Dermis microvascular lymphatic vessel endothelial cell (primary cell): ENCODE data around the gene PTGES2. TPM values are rescaled to one million over a fixed set of nuclear protein-coding genes. Genes with fewer than 3 reads are reported as not detected.

Source experiments
- DNase-seq, 2 donors: peaks; one replicate each; pipeline versions ENCODE4 v3.0.0 to v3.0.0-alpha.2; 2010; ENCODE audit warnings: low read depth in 2 of 2
- total RNA-seq: library from RNA; depleted of rRNA; stranded (reverse); fragments of >200 nt; gene quantifications from 2 replicates; pipeline ENCODE4 v1.2.1, GENCODE V29; 2014

PTGES2 gene
- total RNA-seq, 1 donor from 2014 or later = 67.3 TPM

DNA sequence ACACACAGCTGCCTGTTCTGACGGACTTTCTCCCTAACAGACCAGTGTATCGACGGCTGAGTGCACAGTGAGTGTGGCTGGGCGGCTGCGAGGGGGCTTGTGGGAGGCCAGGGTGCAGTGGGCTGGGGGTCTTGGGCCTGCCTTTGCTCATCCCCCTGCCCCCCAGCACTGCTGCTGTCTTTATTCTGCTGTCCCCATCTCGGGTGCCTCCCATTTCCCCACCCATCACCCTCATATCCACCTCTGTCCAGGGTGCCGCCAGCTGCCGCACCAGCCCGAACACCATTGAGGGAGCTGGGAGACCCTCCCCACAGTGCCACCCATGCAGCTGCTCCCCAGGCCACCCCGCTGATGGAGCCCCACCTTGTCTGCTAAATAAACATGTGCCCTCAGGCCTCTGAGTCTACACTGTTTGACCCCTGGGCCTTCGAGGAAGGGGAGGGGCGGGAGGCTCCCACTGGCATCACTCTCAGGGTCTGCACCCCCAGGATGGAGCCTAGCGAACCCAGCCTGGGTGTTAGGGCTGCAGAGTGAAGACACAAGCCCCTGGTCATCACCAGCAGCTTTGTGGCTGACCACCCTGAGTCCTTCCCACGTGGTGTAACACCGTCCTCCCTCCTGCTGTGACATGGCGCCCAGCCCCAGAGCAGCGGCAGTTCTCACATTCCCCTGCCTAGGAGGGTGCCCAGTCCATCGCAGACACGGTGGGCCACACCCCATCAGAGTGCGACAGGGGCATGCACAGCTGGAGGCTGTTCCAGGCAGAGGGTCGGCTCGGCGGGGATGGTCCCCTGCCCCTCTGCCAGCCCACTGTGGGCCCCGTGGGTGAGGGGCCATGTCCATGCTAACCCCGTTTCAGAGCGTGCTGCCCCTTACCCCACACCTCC is 25.8 kb upstream of the PTGES2 start:
- DNase-seq = no peak

DNA sequence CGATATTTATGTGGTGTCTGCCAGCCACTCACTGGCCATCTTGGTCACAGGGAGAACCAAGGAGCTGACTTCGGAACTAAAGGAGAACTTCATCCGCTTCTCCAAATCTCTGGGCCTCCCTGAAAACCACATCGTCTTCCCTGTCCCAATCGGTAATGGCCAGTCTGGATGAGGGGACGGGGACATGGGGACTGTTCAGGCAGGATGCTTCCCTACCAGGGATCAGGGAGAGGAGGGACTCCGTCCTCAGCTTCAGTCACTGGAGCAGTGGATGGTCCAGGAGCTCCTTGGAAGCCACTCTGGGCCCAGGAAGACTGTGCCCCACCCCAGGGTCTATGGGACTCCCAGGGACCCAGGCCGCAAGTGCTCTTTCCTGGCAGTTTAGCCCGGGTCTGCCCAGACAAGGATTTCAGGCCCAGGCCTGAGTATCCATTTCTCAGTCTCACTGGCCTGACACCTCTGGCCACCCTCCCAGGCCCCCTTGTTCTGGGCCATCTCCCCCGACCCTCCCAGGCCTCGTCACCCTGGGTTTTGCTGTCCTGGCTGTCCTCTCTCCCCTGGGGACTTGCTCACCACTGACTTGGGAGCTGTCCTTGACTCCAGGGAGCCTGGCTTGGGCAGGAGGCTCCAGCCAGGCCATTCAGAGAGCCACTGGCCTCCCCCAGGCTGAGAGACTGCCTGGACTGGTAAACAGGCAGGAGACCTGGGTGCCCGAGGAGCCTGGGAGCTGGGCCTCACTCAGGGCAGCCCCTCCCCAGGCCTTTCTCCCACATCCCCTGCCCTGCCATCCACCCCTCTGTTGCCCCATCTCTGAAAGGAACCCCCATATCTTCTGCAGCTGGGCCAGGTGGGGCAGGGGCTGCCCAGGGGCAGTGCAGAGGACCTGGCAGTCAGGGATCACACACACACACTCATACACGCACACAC is 24.9 kb upstream of the PTGES2 start:
- no peak for DNase-seq

DNA sequence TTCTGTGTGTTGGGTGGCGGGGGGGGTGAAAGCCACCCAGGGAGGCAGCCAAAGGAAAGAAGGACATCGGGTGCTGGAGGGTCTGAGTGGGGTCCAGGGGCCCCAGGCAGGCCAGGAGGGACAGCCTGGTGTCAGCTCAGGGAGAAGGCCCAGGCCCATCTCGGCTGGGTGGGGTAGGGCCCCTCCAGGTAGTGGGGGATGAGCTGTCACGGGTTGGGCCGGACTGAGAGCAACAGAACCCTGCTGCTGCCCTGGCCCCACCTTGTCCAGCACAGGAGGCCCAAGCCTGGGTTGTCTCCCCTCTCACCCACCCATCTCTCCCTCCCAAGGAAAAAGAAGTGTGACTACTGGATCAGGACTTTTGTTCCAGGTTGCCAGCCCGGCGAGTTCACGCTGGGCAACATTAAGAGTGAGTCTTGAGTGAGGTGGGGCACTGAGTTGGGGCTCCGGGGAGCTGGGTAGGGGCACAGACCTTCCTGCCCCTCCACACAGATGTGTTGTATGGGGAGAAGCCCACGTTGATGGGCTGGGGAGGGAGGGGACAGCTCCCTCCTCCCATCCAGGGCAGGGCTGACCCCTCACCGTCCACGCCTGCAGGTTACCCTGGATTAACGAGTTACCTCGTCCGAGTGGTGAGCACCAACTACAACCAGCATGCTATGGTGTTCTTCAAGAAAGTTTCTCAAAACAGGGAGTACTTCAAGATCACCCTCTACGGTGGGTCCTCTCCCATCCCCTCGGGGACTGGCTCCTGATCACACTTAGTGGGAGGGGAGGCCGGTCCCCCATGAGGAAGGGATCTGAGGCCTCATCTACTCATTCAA is 24.0 kb upstream of the PTGES2 start:
- no peak for DNase-seq

DNA sequence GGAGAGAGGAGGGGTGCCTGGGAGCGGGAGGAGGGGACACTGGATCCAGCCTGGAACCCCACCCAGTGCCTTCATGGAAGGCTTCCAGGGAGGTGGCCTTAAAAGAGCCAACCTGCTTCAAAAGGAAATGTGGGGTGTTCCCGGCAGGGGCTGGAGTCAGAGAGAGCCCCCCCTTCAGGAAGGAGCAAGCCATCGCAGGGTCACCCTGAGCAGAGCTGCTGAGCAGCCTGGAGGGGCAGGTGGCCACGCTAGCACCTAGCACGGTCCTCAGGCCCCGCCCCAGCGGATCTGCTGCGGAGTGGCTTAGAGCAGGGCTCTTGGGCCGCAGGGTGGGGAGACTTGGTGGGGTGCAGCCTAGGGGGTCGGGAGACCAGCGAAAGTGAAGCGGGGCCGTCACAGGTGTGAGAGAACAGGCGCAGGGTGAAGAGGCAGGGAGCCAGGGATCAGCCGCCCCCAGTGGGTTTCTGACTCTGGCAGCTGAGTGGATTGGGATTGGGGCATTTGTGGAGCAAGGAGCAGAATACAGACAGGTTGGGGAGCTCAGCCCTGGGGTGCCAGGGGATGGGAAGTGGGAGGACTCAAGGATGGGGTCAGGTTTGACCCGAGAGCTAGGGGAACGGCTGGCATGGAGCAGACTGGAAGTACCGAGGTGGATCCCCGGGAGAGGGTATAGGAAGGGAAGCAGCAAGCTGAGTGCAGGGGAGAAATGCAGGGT is 23.2 kb upstream of the PTGES2 start:
- DNase-seq = no peak

DNA sequence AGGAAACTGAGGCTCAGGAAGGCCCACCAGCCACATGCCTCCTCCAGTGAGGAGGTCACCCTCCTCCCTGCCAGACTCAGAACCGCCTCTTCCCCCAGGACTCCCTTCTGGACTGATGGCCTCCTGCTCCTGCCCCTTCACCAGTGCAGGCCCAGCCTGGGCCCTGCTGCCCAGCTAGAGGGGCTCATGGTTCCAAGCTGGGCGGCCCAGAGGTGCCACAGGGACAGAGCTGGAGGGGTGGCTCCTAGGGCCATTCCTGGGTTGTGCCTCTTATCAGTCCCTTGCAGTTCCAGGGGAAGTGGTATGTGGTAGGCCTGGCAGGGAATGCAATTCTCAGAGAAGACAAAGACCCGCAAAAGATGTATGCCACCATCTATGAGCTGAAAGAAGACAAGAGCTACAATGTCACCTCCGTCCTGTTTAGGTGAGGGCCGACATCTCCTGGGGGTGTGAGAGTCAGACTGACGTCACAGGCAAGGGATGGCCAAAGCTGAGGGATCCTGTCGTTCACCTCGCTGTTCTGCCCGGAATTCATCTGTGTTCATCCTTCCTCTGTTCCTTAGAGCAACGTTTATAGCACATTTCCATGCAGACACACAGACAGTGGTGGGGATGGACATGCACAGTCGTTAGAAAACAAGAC is 22.5 kb upstream of the PTGES2 start:
- no peak for DNase-seq

DNA sequence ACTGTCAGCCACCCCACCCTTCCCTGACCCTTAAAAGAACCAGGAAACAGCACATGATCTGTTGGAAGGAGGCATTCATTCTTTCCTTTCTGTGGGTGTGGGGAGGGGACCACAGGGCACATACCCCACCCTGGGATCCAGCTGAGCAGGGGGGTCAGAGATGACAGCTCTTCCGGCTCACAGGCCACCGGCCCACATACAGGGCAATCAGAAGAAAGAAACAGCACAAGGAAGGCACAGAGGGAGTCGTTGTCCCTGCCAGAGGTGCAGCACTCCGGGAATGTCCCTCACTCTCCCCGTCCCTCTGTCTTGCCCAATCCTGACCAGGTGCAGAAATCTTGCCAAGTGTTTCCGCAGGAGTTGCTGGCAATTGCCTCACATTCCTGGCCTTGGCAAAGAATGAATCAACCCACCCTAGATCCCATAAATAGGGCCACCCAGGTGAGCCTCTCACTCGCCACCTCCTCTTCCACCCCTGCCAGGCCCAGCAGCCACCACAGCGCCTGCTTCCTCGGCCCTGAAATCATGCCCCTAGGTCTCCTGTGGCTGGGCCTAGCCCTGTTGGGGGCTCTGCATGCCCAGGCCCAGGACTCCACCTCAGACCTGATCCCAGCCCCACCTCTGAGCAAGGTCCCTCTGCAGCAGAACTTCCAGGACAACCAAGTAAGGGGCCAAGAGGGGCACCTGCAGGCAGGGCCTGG is 21.6 kb upstream of the PTGES2 start, which contains the start of gene LCN2:
Gene LCN2, plus strand, starts transcription at position 453 of the 701 bp plus-strand sequence. Its CDS starts 73 bp downstream, at position 526.
- DNase-seq = no peak

DNA sequence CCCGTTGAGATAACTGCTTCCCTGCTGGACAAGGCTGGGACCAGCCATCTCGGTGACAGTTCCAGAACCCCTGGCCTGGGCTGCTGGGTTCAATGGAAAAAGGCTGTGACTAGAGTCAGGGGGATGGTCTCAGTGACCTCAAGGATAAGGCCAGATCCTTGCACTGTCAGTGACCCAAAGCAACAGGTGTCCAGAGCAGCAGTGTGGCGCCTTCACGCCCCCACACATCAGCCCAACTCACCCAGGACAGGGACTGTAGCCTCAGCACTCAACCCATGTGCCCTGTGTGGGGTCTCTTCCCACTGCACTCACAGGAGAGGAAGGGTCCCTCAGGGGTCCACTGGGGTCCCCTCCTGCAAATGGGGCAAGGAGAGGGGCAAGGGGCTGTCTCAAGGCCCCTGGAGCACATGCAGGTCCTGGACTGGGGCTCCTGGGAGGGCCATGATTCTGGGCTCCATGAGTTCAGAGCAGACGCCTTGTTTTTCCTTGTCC is 21.0 kb upstream of the PTGES2 start:
- DNase-seq = no peak

DNA sequence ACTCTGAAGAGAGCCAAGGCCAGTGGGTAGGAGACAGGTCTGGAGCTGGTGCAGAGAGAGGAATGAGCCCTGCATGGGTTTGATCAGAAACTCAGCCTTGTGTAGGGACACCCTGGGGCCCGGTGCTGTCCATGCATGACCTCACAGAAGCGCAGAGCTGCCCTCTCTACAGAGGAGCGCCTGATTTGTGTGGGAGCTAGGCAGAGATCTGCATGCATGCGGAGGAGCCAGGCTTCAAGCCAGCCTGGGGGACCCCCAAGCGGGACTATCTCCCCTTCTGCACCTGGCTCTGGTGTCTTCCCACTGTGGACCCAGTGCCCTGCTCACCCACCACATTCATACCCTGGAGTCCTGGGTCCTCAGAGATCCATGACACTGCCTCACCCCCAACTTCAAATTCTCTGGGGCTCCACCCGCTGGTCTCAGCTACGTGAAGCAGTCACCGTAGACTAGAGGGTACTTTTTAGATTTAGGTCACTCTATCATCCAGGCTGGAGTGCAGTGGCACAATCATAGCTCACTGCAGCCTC is 19.1 kb upstream of the PTGES2 start:
- DNase-seq = no peak

DNA sequence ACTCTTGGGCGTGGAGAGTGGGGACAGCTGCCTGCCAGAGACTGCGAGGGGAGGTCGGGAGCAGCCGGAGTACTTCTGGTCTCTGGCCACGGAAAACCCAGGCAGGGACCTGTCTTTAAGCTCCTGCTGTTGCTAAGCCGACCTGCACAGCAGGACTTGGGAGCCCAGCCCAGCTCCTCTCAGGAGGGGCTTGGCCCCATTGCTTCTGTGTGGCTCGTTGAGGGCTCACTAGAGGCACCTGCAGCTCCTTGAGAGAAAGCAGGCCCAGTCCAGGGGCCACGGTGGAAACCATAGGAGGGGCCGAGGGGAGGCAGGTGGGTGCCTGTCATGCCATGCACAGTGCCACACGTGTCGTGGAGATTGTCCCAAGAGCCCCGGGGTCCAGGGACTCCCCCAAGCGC is 18.4 kb upstream of the PTGES2 start:
- DNase-seq = no peak

DNA sequence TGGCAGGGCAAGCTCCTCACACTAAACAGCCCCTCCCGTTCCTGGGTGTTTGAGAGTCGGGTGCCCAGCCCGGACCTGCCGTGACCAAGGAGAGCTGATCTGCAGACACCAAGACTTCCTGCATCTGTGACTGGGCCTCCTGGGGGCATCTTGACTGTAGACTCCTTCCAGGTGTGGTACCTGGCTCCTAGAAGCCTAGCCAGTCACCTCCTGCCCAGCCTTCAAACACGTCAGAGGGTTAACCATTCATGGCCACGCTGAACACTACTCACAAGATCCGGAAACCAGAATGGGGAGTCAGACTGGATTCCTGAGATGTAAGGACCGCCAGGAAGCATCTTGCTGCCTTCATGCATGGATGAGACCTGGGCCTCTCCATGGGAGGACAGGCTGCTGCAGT is 18.0 kb upstream of the PTGES2 start:
- no peak for DNase-seq

DNA sequence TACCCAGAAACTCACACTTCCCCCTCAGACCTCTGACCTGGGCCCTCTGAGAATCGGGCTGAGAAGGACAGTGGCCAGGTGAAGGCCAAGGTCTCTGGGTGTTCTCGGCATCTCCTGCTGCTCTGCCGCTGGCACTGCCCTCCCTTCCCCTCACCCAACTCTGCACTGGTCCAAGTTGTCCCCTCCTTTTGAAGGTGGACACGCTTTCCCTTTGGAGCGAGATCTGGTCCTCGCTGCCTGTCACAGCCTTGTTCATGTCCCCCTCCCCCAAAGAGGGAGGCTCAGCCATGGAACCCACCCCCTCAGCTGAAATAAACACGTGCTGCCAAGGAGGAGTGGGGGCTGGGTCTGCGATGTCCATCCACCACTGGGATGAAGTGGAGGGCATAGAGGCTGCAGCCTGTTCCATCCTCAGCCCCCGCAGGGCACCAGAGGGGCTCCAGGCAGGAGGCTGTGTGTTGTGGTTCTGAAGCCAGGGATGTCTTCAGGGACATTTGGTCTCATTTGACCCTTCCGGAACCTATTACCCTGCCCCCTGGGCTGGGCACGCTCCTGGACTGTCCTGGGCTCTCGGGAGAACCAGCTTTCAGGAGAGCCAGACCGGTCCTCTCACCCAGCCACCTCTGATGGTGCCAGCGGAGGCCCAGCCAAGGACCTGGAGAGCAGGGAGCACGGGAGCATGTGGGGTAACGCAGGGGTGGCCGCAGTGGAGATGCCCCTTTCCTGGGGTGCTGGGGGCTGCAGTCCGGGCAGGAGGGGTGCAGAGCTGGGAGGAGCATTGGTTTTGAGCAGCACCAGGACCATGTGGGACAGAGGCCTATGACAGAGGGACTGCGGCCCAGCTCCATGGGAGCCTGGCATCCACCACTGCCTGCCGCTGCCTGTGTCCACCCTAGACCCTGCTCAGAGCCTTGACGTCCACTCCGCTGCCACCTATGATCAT is 17.0 kb upstream of the PTGES2 start:
- DNase-seq = no peak

DNA sequence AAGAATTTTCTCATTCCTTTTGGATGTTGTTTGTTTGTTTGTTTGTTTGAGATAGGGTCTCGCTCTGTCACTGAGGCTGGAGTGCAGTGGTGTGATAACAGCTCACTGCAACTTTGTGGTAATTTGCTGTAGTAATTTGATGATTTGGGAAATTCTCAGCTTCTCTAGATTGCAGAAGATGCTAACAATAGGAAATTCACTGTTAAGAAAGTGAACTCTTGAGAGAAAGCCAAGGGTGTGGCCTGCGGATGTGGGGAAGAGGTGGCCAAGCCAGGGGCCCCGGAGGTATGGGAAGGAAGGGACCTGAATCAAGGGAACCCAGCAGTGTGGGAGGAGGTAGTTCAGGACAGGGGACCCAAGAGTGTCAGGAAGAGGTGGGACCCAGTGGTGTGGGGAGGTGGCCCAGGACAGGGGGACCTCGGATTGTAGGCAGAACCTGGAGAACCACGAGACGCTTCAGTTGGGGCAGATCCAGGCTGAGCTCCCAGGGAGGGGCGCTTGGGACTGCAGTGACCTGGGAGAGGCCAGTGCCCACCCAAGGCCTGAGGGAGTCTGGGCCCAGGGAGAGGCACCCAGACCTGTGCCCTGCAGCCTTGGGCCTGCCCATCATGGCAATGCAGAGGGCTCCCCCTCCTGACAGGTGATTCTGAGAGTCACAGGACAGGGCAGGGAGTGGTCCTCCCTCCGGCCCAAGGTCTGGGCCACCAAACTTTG is 16.2 kb upstream of the PTGES2 start:
- no peak for DNase-seq

DNA sequence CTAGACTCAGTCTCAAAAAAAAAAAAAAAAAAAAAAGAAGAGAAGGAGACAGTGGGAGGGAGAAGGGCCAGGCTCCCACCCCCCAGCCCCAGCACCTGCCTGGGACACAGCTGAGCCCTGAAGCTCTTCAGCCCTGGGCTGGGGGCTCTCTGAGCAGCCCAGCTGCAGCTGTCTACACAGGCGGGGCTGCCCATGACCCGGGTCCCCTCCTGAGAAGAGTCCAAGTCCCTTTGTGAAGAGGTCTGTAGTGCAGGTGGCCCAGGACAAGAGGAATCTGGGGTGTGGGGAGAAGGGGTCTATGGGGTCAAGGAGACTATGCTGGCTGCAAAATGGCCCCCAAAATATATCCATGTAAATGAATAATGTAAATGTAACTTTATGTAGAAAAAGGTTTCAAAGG is 15.1 kb upstream of the PTGES2 start:
- DNase-seq = no peak

DNA sequence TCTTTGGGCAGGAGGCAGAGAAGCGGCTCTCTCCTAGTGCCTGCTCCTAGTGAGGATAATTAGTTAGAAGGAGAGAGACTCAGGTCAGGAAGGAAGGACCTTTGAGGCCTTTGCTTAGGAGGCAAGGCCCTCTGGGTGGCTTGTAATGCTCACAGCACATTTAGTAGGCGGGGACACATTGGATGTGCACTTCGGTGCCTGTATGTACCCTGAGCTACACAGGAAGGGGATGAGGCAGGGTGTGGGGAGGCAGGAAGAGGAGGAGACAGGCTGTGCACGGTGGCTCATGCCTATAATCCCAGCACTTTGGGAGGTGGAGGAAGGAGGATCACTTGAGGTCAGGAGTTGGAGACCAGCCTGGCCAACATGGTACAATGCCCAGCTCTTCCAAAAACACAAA is 14.5 kb upstream of the PTGES2 start:
- no peak for DNase-seq

DNA sequence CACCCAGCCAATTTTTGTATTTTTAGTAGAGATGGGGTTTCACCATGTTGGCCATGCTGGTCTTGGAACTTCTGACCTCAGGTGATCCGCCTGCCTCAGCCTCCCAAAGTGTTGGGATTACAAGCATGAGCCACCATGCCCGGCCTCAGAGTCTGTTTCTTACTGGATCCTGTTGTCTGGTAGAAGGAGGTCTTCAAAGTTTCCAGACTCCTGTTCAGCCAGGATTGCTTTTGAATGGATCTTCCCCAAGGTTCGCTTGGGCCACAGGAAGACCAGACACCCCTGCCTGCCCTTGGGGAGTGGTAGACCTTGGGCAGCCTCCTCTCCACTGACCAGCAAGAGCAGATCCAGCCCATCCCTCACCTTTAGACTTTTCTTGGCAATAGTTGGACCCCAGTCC is 14.1 kb upstream of the PTGES2 start:
- DNase-seq = no peak

DNA sequence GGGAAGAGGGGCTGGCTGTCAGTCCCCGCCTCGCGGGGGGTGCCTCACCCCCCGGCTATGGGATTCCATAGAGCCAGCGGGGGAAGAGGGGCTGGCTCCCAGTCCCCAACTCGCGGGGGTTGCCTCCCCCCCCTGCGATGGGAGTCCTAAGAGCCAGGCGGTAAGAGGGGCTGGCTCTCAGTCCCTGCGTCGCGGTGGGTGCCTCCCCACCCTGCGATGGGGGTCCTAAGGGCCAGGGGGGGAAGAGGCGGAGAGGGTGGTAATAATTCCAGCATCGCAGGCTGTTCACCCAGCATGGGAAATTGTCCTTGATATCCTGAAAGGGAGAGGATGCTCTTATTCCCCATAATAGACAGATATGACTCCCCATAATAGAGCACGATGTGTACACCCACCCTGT is 12.1 kb upstream of the PTGES2 start:
- DNase-seq = no peak

DNA sequence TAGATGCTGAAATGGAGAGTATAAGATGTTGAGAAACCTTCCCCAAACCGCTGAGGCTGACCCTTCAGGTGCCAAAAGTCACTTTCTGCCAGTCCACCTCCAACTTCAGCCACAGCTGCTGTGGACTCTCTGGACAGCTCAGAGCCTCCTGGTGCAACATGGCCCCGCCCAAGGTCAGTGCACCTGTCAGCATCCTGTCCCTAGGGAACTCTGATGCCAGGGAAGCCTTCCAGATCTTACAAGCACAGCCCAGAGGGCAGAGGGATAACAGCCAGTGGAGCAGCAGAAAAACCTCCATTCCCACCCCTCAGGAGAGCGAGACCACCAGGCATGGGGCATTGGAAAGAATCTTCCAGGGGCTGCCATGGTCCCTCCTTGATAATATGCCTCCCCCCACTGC is 10.5 kb upstream of the PTGES2 start:
- no peak for DNase-seq
